Parathyroid adenoma (tissue), 2 donors: ENCODE measurements around the gene TTC28.

Experiments
- H2AFZ ChIP-seq: fragments of 300-600 bp; sonication (generic); one replicate; pipeline ENCODE4 v1.7.0; 2017; ENCODE audit warnings: antibody characterized with exemption, mild to moderate bottlenecking
- H3K27ac ChIP-seq: fragments of 300-600 bp; sonication (generic); one replicate; pipeline ENCODE4 v1.7.0; 2017
- H3K27me3 ChIP-seq: fragments of 300-600 bp; sonication (generic); one replicate; pipeline ENCODE4 v1.7.0; 2017; ENCODE audit warnings: low read length; ENCODE audit not compliant: control insufficient read depth, insufficient read depth
- H3K36me3 ChIP-seq: fragments of 300-600 bp; sonication (generic); one replicate; pipeline ENCODE4 v1.7.0; 2017; ENCODE audit warnings: low read length; ENCODE audit not compliant: control insufficient read depth, insufficient read depth
- H3K4me1 ChIP-seq: fragments of 300-600 bp; sonication (generic); one replicate; pipeline ENCODE4 v1.7.0; 2017; ENCODE audit warnings: control low read depth
- H3K4me2 ChIP-seq: fragments of 300-600 bp; sonication (generic); one replicate; pipeline ENCODE4 v1.7.0; 2017; ENCODE audit warnings: low read length
- H3K4me3 ChIP-seq: fragments of 300-600 bp; sonication (generic); one replicate; pipeline ENCODE4 v1.7.0; 2017; ENCODE audit warnings: low read depth, low read length
- H3K79me2 ChIP-seq: fragments of 300-600 bp; sonication (generic); one replicate; pipeline ENCODE4 v1.7.0; 2017; ENCODE audit warnings: control low read depth
- H3K9ac ChIP-seq: fragments of 300-600 bp; sonication (generic); one replicate; pipeline ENCODE4 v1.7.0; 2017; ENCODE audit warnings: mild to moderate bottlenecking
- H3K9me3 ChIP-seq: fragments of 300-600 bp; sonication (generic); one replicate; pipeline ENCODE4 v1.7.0; 2017; ENCODE audit warnings: low read length; ENCODE audit not compliant: control insufficient read depth
- TF ChIP-seq, protein P1 (sequence below): fragments of 300-600 bp; sonication (generic); IDR thresholded peaks from one replicate; pipeline ENCODE4 v1.7.0; 2017; ENCODE audit warnings: antibody characterized with exemption, mild to moderate bottlenecking
- donor health status: primary hyperparathyroidism.

TTC28 gene

DNA sequence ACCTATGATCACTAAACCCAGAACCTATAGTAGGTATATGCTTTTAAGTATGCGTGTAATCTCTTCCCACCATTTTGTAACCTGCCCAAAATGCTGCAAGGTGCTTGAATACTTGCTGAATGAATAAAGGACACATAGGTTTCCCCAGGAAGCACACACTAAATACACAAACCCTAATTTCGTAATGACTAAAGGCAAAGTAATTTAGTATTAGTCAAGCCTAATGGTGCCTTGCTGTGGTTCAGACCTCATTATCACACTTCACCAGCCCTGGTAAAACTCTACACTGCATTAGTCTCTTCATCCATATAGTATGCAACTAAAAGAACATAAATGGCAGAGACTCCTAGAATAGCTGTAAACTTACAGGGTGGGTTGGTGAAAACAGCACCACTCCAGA lies 471.6 kb downstream of the TTC28 start:
- Histone ChIP-seq H3K27me3 (no peaks in the 10 kb centered on the region), H3K79me2 (no peaks in the 10 kb centered on the region), H3K27ac (no peak overlapping the region), H3K36me3 (no peaks in the 10 kb centered on the region), H3K9ac (no peak overlapping the region), H3K9me3 (no peaks in the 10 kb centered on the region), H3K4me3 (no peak overlapping the region), H3K4me2 (no peak overlapping the region), H3K4me1 (no peaks in the 10 kb centered on the region), H2AFZ (no peak overlapping the region)
- TF ChIP-seq, protein P1, sequence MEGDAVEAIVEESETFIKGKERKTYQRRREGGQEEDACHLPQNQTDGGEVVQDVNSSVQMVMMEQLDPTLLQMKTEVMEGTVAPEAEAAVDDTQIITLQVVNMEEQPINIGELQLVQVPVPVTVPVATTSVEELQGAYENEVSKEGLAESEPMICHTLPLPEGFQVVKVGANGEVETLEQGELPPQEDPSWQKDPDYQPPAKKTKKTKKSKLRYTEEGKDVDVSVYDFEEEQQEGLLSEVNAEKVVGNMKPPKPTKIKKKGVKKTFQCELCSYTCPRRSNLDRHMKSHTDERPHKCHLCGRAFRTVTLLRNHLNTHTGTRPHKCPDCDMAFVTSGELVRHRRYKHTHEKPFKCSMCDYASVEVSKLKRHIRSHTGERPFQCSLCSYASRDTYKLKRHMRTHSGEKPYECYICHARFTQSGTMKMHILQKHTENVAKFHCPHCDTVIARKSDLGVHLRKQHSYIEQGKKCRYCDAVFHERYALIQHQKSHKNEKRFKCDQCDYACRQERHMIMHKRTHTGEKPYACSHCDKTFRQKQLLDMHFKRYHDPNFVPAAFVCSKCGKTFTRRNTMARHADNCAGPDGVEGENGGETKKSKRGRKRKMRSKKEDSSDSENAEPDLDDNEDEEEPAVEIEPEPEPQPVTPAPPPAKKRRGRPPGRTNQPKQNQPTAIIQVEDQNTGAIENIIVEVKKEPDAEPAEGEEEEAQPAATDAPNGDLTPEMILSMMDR: no peak

GRCh38 chr22:28207281-28208030 lies 472.2 kb downstream of the TTC28 start:
- Histone ChIP-seq H3K9me3 (no peaks in the 10 kb centered on the region), H2AFZ (no peak overlapping the region), H3K27ac (no peak overlapping the region), H3K27me3 (no peaks in the 10 kb centered on the region), H3K4me2 (no peak overlapping the region), H3K4me3 (no peak overlapping the region), H3K79me2 (no peaks in the 10 kb centered on the region), H3K9ac (no peak overlapping the region), H3K36me3 (no peaks in the 10 kb centered on the region), H3K4me1 (no peaks in the 10 kb centered on the region)
- TF ChIP-seq, protein P1: no peak

DNA sequence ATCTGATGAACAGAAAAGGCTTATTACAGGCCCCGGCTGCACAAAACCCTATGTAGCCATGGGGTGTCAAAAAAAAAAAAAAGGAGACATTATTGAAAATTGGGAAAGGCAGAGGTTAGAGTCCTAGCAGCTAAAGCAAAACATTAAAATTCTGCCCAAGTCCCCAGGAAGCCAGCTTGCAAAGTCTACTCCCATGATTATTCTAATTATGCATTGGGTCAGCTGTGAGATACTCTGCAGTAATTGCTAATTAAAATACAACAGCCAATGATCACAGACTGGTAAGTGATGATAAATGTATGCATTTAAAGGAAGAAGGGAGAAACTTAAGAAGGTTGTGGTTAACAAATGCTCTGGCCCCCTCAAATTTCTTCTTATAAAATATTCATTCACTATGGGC lies 473.7 kb downstream of the TTC28 start:
- no peaks in the 10 kb centered on the region for H3K4me1 ChIP-seq
- H3K27ac ChIP-seq: no peak overlapping the region
- H3K4me2 ChIP-seq: no peak overlapping the region
- no peaks in the 10 kb centered on the region for H3K79me2 ChIP-seq
- no peaks in the 10 kb centered on the region for H3K36me3 ChIP-seq
- no peak overlapping the region for H2AFZ ChIP-seq
- no peaks in the 10 kb centered on the region for H3K9me3 ChIP-seq
- no peak overlapping the region for H3K4me3 ChIP-seq
- no peak overlapping the region for H3K9ac ChIP-seq
- no peaks in the 10 kb centered on the region for H3K27me3 ChIP-seq
- TF ChIP-seq, protein P1: no peak

GRCh38 chr22:28204382-28204781 lies 475.3 kb downstream of the TTC28 start:
- TF ChIP-seq, protein P1: no peak
- H2AFZ ChIP-seq: no peak overlapping the region
- no peaks in the 10 kb centered on the region for H3K27me3 ChIP-seq
- H3K9ac ChIP-seq: no peak overlapping the region
- no peaks in the 10 kb centered on the region for H3K9me3 ChIP-seq
- H3K79me2 ChIP-seq: no peaks in the 10 kb centered on the region
- no peak overlapping the region for H3K4me3 ChIP-seq
- H3K4me1 ChIP-seq: no peaks in the 10 kb centered on the region
- H3K27ac ChIP-seq: no peak overlapping the region
- no peaks in the 10 kb centered on the region for H3K36me3 ChIP-seq
- no peak overlapping the region for H3K4me2 ChIP-seq

DNA sequence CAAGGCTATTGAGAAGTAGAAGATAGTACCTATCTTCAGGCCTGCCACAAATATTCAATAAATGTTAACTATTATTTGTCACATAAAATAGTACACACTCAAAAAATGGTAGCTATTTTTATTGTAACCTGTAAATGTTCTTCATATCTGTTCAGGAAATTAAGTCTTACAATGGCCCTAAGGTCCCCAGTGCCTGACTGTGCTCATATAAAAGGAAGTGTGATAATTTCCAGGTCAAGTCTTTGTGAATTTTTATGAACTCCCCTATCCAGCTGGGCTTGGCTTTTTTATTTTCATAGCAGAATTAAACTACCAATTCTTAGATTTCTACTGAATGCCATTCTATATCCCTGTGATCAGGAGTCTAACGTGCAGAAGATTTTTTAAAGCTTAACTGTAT lies 476.4 kb downstream of the TTC28 start:
- TF ChIP-seq, protein P1: no peak
- H3K4me2 ChIP-seq: no peak overlapping the region
- no peaks in the 10 kb centered on the region for H3K9me3 ChIP-seq
- no peaks in the 10 kb centered on the region for H3K36me3 ChIP-seq
- no peak overlapping the region for H2AFZ ChIP-seq
- no peaks in the 10 kb centered on the region for H3K4me1 ChIP-seq
- no peaks in the 10 kb centered on the region for H3K27me3 ChIP-seq
- no peaks in the 10 kb centered on the region for H3K79me2 ChIP-seq
- H3K27ac ChIP-seq: no peak overlapping the region
- H3K9ac ChIP-seq: no peak overlapping the region
- H3K4me3 ChIP-seq: no peak overlapping the region
